ENCODE measurements around the gene C6orf52. TPM values are rescaled to one million over a fixed set of nuclear protein-coding genes. Genes with fewer than 3 reads are reported as not detected.

The C6orf52 gene
- total and polyA plus RNA-seq, 9 of the 15 experiments (the other 6 are each of a cell fraction or from before 2014, with no cell fraction given): 6.7 to 37.0 (median 11.1) TPM

DNA sequence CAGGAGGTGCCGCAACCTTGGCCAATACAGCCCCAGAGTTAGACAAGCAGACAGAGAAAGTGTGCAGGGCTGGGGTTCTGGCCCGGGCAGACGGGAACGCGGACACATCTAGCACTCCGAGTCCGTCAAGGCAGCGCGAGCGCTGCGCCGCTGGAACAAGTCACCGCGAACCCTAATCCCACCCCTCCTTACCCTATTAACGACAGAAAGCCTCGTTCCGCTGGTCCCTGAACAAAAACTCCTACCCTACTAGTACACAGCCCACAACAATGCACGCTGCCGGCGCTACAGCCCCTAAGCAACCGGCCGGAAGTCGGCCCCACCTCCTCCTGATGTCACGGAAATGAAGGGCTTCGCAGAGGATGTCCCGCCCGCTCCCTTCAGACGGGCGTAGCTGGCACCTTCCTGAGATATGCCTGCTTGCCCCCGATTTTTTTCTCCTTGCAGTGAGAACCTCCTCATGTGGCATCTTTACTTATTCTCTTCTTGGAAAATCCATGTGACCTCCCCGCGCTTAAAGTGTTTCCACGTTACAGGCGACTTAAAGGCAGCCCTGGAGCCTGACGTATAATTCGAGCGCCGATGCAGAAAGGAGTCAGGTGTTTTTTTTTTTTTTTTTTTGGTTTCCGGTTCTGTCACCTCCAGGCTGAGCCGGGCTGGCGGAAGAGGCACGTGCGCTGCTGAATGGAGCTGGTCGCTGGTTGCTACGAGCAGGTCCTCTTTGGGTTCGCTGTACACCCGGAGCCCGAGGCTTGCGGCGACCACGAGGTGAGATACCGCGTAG is at the start of gene C6orf52, which contains the start of gene PAK1IP1 (continued):
- TF ChIP-seq SREBF2 (CRISPR knock-in tag; IDR thresholded peaks at IDR 0.05): peak; percentile 96; the same call in 1 of the 2 replicates
- no peak for TF ChIP-seq HDAC6 (IDR thresholded peaks at IDR 0.05; ENCODE audit: low read depth, low read length)
- TF ChIP-seq ARNT (IDR thresholded peaks at IDR 0.05): peak; percentile 82 to 84; a peak in 3 of 4 replicates
- TF ChIP-seq RERE (CRISPR knock-in tag; IDR thresholded peaks at IDR 0.05; ENCODE audit: borderline replicate concordance): no peak
- no peak for TF ChIP-seq ZBTB8A (IDR thresholded peaks at IDR 0.05; ENCODE audit: partially characterized antibody)
- peak; percentile 99 for TF ChIP-seq BACH1 (tag; IDR thresholded peaks at IDR 0.05)
- no peak; the same call in none of the 2 replicates for TF ChIP-seq ETV1 (tag; conservative IDR thresholded peaks at IDR 0.05; ENCODE audit: low read depth)
- TF ChIP-seq, protein P1, sequence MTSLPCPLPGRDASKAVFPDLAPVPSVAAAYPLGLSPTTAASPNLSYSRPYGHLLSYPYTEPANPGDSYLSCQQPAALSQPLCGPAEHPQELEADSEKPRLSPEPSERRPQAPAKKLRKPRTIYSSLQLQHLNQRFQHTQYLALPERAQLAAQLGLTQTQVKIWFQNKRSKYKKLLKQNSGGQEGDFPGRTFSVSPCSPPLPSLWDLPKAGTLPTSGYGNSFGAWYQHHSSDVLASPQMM (CRISPR knock-in tag; IDR thresholded peaks at IDR 0.05): no peak
- TF ChIP-seq ZNF398 (CRISPR knock-in tag; IDR thresholded peaks at IDR 0.05): no peak
- no peak for TF ChIP-seq FUS (optimal IDR thresholded peaks at IDR 0.05; ENCODE audit: low read depth, low read length)
- TF ChIP-seq L3MBTL2 (IDR thresholded peaks at IDR 0.05): peak; percentile 94
- TF ChIP-seq SMARCB1 (IDR thresholded peaks at IDR 0.05; ENCODE audit: insufficient read length, low read depth): no peak
- TF ChIP-seq TCF3 (CRISPR knock-in tag; IDR thresholded peaks at IDR 0.05): peak; percentile 48
- TF ChIP-seq NFRKB (IDR thresholded peaks at IDR 0.05; ENCODE audit: low read depth): peak; percentile 94
- TF ChIP-seq EGR1 (conservative IDR thresholded peaks at IDR 0.05): no peak
- no peak for TF ChIP-seq ZFP36 (IDR thresholded peaks at IDR 0.05; ENCODE audit: low read depth, low read length, partially characterized antibody)
- TF ChIP-seq, protein P2, sequence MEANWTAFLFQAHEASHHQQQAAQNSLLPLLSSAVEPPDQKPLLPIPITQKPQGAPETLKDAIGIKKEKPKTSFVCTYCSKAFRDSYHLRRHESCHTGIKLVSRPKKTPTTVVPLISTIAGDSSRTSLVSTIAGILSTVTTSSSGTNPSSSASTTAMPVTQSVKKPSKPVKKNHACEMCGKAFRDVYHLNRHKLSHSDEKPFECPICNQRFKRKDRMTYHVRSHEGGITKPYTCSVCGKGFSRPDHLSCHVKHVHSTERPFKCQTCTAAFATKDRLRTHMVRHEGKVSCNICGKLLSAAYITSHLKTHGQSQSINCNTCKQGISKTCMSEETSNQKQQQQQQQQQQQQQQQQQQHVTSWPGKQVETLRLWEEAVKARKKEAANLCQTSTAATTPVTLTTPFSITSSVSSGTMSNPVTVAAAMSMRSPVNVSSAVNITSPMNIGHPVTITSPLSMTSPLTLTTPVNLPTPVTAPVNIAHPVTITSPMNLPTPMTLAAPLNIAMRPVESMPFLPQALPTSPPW (CRISPR knock-in tag; IDR thresholded peaks at IDR 0.05): peak; percentile 94
- TF ChIP-seq ELF1 (tag; IDR thresholded peaks at IDR 0.05): peak; percentile 91
- TF ChIP-seq GABPB2 (CRISPR knock-in tag; conservative IDR thresholded peaks at IDR 0.05): no peak
- peak; percentile 37; the same call in 1 of the 2 replicates for TF ChIP-seq ZKSCAN1 (IDR thresholded peaks at IDR 0.05; ENCODE audit: low read depth, low read length)
